Measurements from ENCODE around the gene KLF17.

The KLF17 gene

GRCh38 chr1:44084998-44085675 is 33.5 kb upstream of the KLF17 start:
- Histone ChIP-seq H3K4me1 (ENCODE audit: control insufficient read depth in 2 of 2, insufficient read depth in 2 of 2, low read length in 2 of 2) (no peaks in the 10 kb centered on the region), H3K9me3 (ENCODE audit: control insufficient read depth in 2 of 2, low read length in 2 of 2) (no peaks in the 10 kb centered on the region), H3K27me3 (ENCODE audit: control insufficient read depth in 2 of 2, insufficient read depth in 2 of 2, low read length in 2 of 2) (no peaks in the 10 kb centered on the region), H3K4me3 (ENCODE audit: low read length in 2 of 2) (no peak overlapping the region), H3K36me3 (ENCODE audit: control insufficient read depth in 2 of 2, insufficient read depth in 2 of 2, low read length in 2 of 2) (no peaks in the 10 kb centered on the region), H3K9ac (ENCODE audit: low read depth in 1 of 2, low read length in 2 of 2) (no peak overlapping the region), H3K27ac (ENCODE audit: low read depth in 2 of 2, low read length in 2 of 2) (no peak overlapping the region)

GRCh38 chr1:44086692-44087474 is 31.7 kb upstream of the KLF17 start:
- Histone ChIP-seq H3K4me1 (ENCODE audit: control insufficient read depth in 2 of 2, insufficient read depth in 2 of 2, low read length in 2 of 2) (no peaks in the 10 kb centered on the region), H3K36me3 (ENCODE audit: control insufficient read depth in 2 of 2, insufficient read depth in 2 of 2, low read length in 2 of 2) (no peaks in the 10 kb centered on the region), H3K9me3 (ENCODE audit: control insufficient read depth in 2 of 2, low read length in 2 of 2) (no peaks in the 10 kb centered on the region), H3K9ac (ENCODE audit: low read depth in 1 of 2, low read length in 2 of 2) (no peak overlapping the region), H3K4me3 (ENCODE audit: low read length in 2 of 2) (no peak overlapping the region), H3K27me3 (ENCODE audit: control insufficient read depth in 2 of 2, insufficient read depth in 2 of 2, low read length in 2 of 2) (no peaks in the 10 kb centered on the region), H3K27ac (ENCODE audit: low read depth in 2 of 2, low read length in 2 of 2) (no peak overlapping the region)

- Histone ChIP-seq H3K36me3 (ENCODE audit: control insufficient read depth in 2 of 2, insufficient read depth in 2 of 2, low read length in 2 of 2) (no peaks in the 10 kb centered on the region), H3K9ac (ENCODE audit: low read depth in 1 of 2, low read length in 2 of 2) (no peak overlapping the region), H3K9me3 (ENCODE audit: control insufficient read depth in 2 of 2, low read length in 2 of 2) (no peaks in the 10 kb centered on the region), H3K4me3 (ENCODE audit: low read length in 2 of 2) (no peak overlapping the region), H3K4me1 (ENCODE audit: control insufficient read depth in 2 of 2, insufficient read depth in 2 of 2, low read length in 2 of 2) (no peaks in the 10 kb centered on the region), H3K27ac (ENCODE audit: low read depth in 2 of 2, low read length in 2 of 2) (no peak overlapping the region), H3K27me3 (ENCODE audit: control insufficient read depth in 2 of 2, insufficient read depth in 2 of 2, low read length in 2 of 2) (no peaks in the 10 kb centered on the region)
These were observed 29.1 kb upstream of the KLF17 start for GRCh38 chr1:44089371-44090048.

- Histone ChIP-seq H3K9ac (ENCODE audit: low read depth in 1 of 2, low read length in 2 of 2) (no peak overlapping the region), H3K27me3 (ENCODE audit: control insufficient read depth in 2 of 2, insufficient read depth in 2 of 2, low read length in 2 of 2) (no peaks in the 10 kb centered on the region), H3K27ac (ENCODE audit: low read depth in 2 of 2, low read length in 2 of 2) (no peak overlapping the region), H3K4me1 (ENCODE audit: control insufficient read depth in 2 of 2, insufficient read depth in 2 of 2, low read length in 2 of 2) (no peaks in the 10 kb centered on the region), H3K4me3 (ENCODE audit: low read length in 2 of 2) (no peak overlapping the region), H3K36me3 (ENCODE audit: control insufficient read depth in 2 of 2, insufficient read depth in 2 of 2, low read length in 2 of 2) (no peaks in the 10 kb centered on the region), H3K9me3 (ENCODE audit: control insufficient read depth in 2 of 2, low read length in 2 of 2) (no peaks in the 10 kb centered on the region)
These were observed 28.0 kb upstream of the KLF17 start for GRCh38 chr1:44090429-44091252.

- H3K4me3 ChIP-seq (ENCODE audit: low read length in 2 of 2) = no peak overlapping the region
- H3K9me3 ChIP-seq (ENCODE audit: control insufficient read depth in 2 of 2, low read length in 2 of 2) = peaks cover 0 to 3% of the 10 kb centered on the region in 2 donors
- no peaks in the 10 kb centered on the region for H3K4me1 ChIP-seq (ENCODE audit: control insufficient read depth in 2 of 2, insufficient read depth in 2 of 2, low read length in 2 of 2)
- H3K9ac ChIP-seq (ENCODE audit: low read depth in 1 of 2, low read length in 2 of 2) = no peak overlapping the region
- H3K36me3 ChIP-seq (ENCODE audit: control insufficient read depth in 2 of 2, insufficient read depth in 2 of 2, low read length in 2 of 2) = no peaks in the 10 kb centered on the region
- H3K27me3 ChIP-seq (ENCODE audit: control insufficient read depth in 2 of 2, insufficient read depth in 2 of 2, low read length in 2 of 2) = no peaks in the 10 kb centered on the region
- H3K27ac ChIP-seq (ENCODE audit: low read depth in 2 of 2, low read length in 2 of 2) = no peak overlapping the region
These were observed 24.6 kb upstream of the KLF17 start for GRCh38 chr1:44094047-44094446.

- H3K4me1 ChIP-seq (ENCODE audit: control insufficient read depth in 2 of 2, insufficient read depth in 2 of 2, low read length in 2 of 2) = no peaks in the 10 kb centered on the region
- H3K27ac ChIP-seq (ENCODE audit: low read depth in 2 of 2, low read length in 2 of 2) = no peak overlapping the region
- no peaks in the 10 kb centered on the region for H3K36me3 ChIP-seq (ENCODE audit: control insufficient read depth in 2 of 2, insufficient read depth in 2 of 2, low read length in 2 of 2)
- H3K9ac ChIP-seq (ENCODE audit: low read depth in 1 of 2, low read length in 2 of 2) = no peak overlapping the region
- H3K27me3 ChIP-seq (ENCODE audit: control insufficient read depth in 2 of 2, insufficient read depth in 2 of 2, low read length in 2 of 2) = no peaks in the 10 kb centered on the region
- no peak overlapping the region for H3K4me3 ChIP-seq (ENCODE audit: low read length in 2 of 2)
- H3K9me3 ChIP-seq (ENCODE audit: control insufficient read depth in 2 of 2, low read length in 2 of 2) = peaks cover 0 to 3% of the 10 kb centered on the region in 2 donors
These were observed 18.3 kb upstream of the KLF17 start for GRCh38 chr1:44100183-44100868.

GRCh38 chr1:44101328-44101727 is 17.3 kb upstream of the KLF17 start:
- no peaks in the 10 kb centered on the region for H3K4me1 ChIP-seq (ENCODE audit: control insufficient read depth in 2 of 2, insufficient read depth in 2 of 2, low read length in 2 of 2)
- no peak overlapping the region for H3K27ac ChIP-seq (ENCODE audit: low read depth in 2 of 2, low read length in 2 of 2)
- H3K9me3 ChIP-seq (ENCODE audit: control insufficient read depth in 2 of 2, low read length in 2 of 2) = peaks cover 0 to 3% of the 10 kb centered on the region in 2 donors
- no peak overlapping the region for H3K4me3 ChIP-seq (ENCODE audit: low read length in 2 of 2)
- H3K27me3 ChIP-seq (ENCODE audit: control insufficient read depth in 2 of 2, insufficient read depth in 2 of 2, low read length in 2 of 2) = no peaks in the 10 kb centered on the region
- no peaks in the 10 kb centered on the region for H3K36me3 ChIP-seq (ENCODE audit: control insufficient read depth in 2 of 2, insufficient read depth in 2 of 2, low read length in 2 of 2)
- no peak overlapping the region for H3K9ac ChIP-seq (ENCODE audit: low read depth in 1 of 2, low read length in 2 of 2)

- no peaks in the 10 kb centered on the region for H3K27me3 ChIP-seq (ENCODE audit: control insufficient read depth in 2 of 2, insufficient read depth in 2 of 2, low read length in 2 of 2)
- no peaks in the 10 kb centered on the region for H3K36me3 ChIP-seq (ENCODE audit: control insufficient read depth in 2 of 2, insufficient read depth in 2 of 2, low read length in 2 of 2)
- no peak overlapping the region for H3K9ac ChIP-seq (ENCODE audit: low read depth in 1 of 2, low read length in 2 of 2)
- H3K4me1 ChIP-seq (ENCODE audit: control insufficient read depth in 2 of 2, insufficient read depth in 2 of 2, low read length in 2 of 2) = no peaks in the 10 kb centered on the region
- H3K4me3 ChIP-seq (ENCODE audit: low read length in 2 of 2) = no peak overlapping the region
- H3K9me3 ChIP-seq (ENCODE audit: control insufficient read depth in 2 of 2, low read length in 2 of 2) = no peaks in the 10 kb centered on the region
- H3K27ac ChIP-seq (ENCODE audit: low read depth in 2 of 2, low read length in 2 of 2) = no peak overlapping the region
These were observed 15.1 kb upstream of the KLF17 start for GRCh38 chr1:44103270-44104131.

GRCh38 chr1:44105810-44106209 is 12.8 kb upstream of the KLF17 start:
- H3K4me1 ChIP-seq (ENCODE audit: control insufficient read depth in 2 of 2, insufficient read depth in 2 of 2, low read length in 2 of 2) = no peaks in the 10 kb centered on the region
- no peaks in the 10 kb centered on the region for H3K27me3 ChIP-seq (ENCODE audit: control insufficient read depth in 2 of 2, insufficient read depth in 2 of 2, low read length in 2 of 2)
- no peak overlapping the region for H3K27ac ChIP-seq (ENCODE audit: low read depth in 2 of 2, low read length in 2 of 2)
- no peaks in the 10 kb centered on the region for H3K9me3 ChIP-seq (ENCODE audit: control insufficient read depth in 2 of 2, low read length in 2 of 2)
- no peak overlapping the region for H3K4me3 ChIP-seq (ENCODE audit: low read length in 2 of 2)
- H3K36me3 ChIP-seq (ENCODE audit: control insufficient read depth in 2 of 2, insufficient read depth in 2 of 2, low read length in 2 of 2) = no peaks in the 10 kb centered on the region
- H3K9ac ChIP-seq (ENCODE audit: low read depth in 1 of 2, low read length in 2 of 2) = no peak overlapping the region
